Suprapubic skin (tissue), 3 donors: Measurements from ENCODE around the gene SLC13A4.

Experiments
- POLR2A ChIP-seq, 2 donors: fragments of 450-650 bp; IDR thresholded peaks; one replicate each; pipeline ENCODE4 v1.6.1; 2017; ENCODE audit warnings: antibody characterized with exemption in 2 of 2, mild to moderate bottlenecking in 2 of 2, moderate library complexity in 2 of 2
- TF ChIP-seq, protein P1 (sequence below), 2 donors: fragments of 200-600 bp in 1 of 2; fragments of 450-650 bp in 1 of 2; sonication (generic) in 1 of 2; IDR thresholded peaks; one replicate each; pipeline ENCODE4 v1.5.1; 2016 to 2019; ENCODE audit warnings: antibody characterized with exemption in 2 of 2, mild to moderate bottlenecking in 1 of 2, moderate library complexity in 1 of 2

DNA sequence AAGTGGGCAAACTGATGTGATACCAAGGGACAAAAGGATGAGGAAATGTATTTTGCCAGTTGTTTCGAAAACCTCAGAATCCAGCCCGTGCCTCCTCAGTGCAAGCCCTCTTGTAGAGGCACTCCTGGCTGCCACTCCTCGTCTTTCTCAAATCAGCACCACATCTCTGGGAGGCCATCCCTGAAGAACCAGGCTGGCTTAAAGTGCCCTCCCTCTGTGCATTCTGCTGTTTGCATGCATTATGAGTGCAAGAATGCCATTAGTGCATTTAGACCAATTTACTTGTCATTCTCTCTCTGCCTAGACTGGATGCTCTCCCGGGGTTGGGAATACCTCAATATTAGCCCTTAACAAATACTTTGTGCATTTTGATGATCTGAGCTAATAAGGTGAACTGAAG is 40.5 kb upstream of the SLC13A4 start:
- TF ChIP-seq, protein P1, sequence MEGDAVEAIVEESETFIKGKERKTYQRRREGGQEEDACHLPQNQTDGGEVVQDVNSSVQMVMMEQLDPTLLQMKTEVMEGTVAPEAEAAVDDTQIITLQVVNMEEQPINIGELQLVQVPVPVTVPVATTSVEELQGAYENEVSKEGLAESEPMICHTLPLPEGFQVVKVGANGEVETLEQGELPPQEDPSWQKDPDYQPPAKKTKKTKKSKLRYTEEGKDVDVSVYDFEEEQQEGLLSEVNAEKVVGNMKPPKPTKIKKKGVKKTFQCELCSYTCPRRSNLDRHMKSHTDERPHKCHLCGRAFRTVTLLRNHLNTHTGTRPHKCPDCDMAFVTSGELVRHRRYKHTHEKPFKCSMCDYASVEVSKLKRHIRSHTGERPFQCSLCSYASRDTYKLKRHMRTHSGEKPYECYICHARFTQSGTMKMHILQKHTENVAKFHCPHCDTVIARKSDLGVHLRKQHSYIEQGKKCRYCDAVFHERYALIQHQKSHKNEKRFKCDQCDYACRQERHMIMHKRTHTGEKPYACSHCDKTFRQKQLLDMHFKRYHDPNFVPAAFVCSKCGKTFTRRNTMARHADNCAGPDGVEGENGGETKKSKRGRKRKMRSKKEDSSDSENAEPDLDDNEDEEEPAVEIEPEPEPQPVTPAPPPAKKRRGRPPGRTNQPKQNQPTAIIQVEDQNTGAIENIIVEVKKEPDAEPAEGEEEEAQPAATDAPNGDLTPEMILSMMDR (IDR thresholded peaks at IDR 0.05) = no peak
- TF ChIP-seq POLR2A (IDR thresholded peaks at IDR 0.05) = no peak
